ENCODE data around the gene ZSWIM6.

ZSWIM6 gene

DNA sequence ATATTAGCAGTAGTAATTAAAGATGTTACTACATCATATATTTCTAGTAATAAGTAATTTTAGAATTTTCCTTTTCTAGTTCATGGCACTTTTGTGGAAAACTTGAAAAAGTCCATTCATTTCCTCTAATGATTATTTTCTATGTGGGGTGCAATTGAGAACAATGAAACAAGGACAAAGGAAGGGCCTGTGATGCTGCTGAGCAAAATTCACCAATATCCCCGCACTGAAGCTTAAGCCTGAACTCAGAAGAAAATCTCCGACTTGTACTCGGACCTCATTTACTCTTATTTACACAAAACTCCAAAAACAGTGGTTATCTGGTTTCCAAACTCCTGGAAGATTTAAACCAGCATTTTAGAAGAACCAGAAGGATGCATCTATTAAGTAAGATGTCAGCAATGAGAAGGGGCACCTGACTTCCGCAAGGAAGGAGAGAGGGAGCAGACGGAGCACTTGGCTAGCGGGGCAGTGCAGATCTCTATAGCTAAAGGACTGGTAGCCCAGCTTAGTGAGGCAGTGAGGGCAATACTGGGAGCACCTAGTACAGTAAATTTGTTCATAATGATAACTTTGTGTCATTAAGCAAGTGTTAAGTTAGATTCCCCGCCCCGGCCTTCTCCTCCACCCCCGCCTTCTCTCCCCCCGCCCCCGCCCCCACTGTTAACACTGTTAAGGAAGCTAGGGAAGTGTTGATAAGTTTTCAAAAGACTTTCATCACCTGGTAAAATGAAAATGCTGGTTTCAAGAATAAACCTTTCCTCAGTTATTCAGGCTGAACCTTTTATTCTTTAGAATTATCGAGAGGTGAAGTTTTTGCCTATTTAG is 123.3 kb downstream of the ZSWIM6 start:
- no peak for DNase-seq

DNA sequence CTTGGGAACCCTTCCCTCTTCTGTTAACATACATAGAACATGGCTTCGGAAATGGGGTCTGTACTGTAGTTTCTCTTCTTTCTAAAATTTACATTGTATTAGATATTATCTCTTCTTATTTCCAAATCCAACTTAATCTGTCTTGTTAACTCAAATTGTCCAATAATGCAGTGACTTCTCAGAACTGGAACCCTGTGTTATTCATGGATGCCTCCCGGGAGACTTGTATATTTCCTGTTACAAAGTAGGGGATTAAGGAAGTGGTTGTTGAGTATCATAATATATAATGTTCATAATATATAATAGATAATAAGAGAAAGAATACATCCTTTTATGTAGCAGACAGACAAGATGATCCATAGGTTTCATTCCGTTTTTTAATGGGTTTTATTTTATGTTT is 128.4 kb downstream of the ZSWIM6 start:
- DNase-seq: no peak

DNA sequence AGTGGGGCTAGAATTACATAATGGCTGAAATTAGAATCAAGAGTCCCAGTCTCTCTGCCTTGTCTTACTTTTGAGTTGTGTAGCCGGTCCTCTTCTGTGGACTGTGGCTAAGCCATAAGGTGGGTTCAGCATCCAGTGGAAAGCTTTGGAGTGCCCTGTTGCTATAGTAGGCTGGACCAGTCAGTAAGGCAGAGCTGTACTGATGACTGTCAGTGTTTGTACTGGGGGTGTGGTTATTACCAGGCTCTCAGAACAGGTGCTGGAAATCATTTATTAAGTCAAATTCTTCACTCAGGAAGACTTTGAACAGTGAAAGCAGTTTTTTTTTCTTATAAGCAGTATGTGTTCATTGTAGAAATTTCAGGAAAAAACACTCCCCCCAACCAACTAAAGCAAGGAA is 129.4 kb downstream of the ZSWIM6 start:
- DNase-seq: no peak

DNA sequence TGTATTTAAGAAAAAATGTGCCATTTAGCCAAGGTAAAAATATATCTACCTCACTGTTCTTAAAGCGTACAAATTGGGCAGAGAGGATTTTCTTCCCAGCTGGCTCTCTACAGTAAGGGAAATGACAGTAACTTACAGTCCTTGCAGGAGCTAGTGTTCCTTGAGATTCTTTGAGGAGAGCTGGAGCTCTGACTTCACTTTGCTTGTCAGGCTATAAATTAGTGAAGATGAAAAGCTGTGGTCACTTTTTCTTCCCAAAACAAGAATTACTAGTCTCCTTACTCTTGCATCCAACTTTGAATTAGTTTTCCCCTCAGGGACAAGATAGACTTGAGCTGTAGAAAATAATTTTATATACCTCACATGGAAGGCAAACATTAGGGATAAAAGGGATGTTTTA is 129.9 kb downstream of the ZSWIM6 start:
- no peak for DNase-seq

DNA sequence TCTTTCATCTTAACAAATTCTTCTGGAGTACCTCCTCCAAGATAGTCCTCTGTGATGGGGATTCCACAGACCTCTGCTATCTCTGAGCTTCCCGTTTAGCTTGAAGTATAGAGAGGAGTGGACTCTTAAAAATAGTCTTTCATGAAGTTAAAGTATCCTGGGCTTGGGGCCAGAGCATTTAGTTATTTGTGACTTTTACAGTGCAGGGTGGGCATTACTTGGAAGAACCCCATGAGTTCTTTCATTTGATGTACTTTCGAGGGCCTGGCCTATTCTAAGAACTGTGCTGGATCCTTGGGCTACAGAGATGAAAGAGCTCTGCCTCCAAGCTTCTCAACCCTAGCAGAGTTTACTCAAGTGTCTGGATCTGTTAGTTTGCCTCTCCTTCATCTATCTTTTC is 131.5 kb downstream of the ZSWIM6 start:
- DNase-seq: no peak

DNA sequence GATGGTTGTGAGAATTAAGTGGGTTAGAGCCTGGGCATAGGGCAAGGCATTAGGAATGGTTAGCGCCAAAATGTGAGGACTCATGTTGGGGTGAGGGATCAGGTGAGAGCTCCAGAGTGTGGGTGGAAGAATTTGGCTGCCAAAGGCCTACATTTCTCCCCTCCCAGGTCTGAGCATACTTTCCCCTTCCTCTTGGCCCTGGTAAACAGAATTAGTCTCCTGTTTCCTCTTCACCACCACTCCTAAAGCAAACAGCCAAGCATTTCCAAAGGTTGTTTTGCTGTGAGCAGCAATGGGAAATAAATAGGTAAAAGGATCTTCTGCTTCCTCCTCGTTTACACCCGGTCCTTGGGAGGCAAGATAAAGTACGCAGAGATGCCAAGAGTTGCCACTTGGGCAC is 132.5 kb downstream of the ZSWIM6 start:
- DNase-seq: no peak

DNA sequence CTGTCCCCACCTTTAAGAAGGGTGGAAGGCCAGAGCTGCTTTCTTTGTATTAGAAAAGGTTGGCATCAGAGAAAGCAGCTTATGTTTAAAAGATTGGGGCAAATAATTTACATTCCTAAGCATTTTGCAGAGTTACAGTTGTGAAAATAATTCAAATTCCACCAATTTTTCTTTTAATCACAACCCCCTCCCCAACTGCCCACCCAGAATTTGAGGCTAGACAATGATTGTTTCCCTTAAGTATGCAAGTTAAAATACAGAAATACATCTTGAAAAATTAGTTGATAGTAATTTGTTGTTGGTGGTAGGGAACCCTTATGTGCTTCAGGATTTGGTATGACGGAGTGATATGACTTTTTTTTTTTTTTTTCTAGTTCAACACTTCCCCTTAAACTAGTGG is 133.0 kb downstream of the ZSWIM6 start:
- DNase-seq: no peak

DNA sequence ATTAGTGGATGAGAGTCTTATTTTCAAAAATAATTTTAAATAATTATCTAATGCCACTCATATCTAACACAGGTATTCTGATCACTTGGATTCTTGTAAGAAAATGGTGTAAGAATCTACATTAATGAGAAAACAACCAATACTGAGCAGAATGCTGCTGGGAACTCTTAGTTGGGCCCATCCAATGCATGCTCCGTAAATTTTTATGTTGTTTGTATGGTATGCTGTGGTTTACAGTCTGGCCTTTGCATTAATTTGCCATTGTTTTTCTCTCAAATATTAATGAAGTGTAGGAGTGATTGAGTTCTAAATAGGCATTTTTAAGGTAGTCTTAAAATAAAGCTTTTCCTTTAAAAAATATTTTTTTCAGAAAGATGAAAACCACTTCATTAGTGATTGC is 133.4 kb downstream of the ZSWIM6 start:
- DNase-seq: no peak

DNA sequence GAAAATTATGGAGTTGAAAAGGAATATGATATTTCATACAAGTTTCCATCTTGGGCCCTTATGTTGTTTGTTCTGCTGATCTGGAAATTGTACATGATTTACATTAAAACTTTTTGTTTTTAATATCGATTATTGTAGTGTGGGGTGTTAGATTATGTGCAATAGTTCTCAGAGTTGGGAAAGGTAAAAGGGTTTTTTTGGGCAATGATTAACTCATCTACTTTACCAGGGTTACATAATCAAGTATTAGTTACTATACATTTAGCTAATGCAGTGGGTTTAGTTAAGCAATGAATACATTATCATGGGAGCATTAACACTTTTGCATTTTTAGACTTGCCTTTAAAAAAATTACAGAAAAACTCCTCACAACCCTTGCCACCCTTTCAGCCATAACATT is 134.0 kb downstream of the ZSWIM6 start:
- DNase-seq: no peak

DNA sequence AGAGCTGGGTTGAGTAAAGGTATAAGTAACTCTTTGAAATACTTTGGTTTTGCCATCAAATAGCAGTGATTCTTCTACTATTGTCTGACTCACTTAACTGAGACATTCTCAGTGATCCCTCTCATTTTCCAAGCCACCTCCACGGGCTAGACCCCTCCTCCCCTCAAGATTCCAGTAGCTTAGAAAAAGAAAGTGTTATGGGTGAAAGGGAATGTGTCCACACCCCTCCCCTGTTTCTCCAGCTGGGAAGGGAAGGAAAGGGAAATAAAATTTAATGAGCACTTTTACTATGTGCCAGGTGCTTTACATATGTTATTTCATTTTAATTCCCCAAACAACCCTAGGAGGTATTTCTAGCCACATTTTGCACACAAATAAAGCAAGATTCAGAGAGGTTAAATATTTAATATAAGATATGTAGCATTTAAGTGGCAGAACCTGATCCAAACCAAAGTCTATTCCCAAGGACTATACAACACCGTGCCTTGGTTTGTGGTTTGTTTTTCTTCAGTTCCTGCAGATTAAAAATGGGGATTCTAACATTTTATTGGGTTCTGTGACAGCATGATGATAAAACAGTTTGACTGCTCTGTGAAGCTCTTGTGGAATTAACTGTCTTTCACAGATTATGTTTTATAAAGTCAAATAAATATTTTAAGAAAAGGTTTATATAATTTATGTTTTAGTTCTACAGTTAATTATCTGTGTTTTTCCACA is 135.9 kb downstream of the ZSWIM6 start:
- DNase-seq: no peak

DNA sequence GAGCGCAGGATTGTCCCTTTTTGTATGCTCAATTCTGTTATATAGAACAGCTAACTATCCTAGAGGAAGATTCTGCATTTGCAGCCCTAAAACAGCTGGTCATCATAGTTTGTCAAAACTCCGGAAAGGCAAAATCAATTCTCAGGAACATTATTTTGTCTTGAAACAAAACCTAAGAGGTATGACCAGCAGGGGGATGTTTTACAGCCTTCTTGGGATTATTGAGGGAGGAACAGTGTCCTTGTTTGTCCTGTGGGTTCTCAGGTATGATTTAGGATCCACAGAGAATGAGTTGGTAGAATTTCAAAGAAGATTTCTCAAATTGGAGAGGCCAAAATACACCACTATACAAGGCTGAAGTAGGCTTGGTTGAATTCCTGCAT is 136.4 kb downstream of the ZSWIM6 start:
- DNase-seq: no peak

DNA sequence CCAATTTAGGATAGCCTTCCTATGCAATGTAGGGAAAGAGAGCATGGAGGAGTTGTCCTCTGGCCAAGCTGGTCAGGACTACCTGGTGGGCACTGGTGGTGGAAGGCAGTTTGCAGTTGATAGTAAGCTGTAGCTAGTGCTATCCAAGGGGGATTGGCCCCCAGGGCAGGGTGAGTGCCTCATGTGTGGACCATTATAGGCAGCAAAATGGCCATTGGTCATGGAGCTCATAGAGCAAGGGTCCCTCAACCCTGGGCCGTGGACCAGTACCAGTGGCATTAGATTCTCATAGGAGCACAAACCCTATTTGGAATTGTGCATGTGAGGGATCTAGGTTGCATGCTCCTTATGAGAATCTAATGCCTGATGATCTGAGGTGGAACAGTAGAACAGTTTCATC is 139.3 kb downstream of the ZSWIM6 start:
- no peak for DNase-seq

DNA sequence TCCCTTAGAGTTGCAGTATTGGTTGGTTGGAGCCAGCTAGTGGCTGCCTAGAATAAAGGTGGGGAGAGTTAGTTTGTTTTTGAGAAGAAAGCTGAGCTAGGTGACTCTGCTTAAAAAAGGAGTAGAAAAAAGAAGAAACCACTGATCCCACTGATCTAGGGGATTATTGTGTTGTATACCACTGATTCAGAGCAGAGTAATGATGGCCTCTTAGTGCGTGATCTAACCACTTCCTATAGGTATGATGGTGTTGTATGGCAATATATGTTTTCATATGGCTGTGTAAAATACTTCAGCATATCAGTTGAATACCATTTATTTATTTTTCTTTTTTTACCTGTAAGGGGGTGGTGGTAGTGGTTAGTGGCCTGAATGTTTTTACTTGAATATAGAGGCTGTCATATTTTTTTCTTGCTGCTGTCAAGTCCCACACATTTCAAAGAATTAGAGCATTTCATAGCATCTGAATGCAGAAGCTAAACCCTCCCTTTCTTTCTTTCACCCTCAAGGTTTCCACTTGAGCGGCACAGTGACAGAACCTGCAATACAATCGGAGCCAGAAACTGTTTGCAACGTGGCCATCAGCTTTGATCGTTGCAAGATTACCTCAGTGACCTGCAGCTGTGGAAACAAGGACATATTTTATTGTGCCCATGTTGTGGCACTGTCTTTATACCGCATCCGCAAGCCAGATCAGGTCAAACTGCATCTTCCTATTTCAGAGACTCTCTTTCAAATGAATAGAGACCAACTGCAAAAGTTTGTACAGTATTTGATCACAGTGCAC is 140.3 kb downstream of the ZSWIM6 start:
- no peak for DNase-seq

DNA sequence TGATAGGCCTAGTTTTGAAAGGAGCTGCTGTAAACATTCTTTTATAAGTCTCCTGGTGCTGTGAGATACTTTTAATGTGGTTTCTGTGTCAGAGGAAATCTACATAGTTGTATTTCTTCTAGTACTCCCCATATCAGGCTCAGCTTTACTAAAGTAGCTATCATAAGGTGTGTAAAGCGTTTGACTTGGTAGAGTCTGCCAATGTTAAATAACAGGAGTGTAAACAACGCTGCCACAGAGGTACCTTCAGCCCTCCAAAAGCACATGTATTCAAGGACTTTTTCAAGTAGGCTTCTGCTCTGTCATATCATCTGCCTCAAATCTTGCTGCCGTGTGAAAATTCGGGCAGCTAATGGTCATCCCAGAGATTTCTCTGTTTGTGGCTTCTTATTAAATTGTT is 142.7 kb downstream of the ZSWIM6 start:
- DNase-seq: no peak

DNA sequence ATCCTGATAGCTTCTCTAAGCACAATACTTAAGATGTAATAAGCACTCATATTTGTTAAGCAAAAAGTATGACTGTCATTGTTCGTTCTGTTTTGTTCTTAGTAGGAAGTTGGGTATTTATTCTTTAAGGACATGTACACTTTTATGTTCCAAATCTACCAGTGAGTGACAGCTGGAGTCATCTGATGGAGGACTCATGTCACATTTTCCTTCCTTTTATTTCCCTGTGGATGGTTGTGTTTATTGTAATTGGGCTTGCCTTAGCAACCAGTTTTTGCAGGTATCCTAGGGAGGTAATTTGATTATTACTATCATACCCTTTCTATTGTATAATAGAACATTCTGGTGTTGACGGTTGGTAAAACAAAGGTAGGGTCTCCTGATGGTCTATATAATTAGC is 145.7 kb downstream of the ZSWIM6 start:
- no peak for DNase-seq

DNA sequence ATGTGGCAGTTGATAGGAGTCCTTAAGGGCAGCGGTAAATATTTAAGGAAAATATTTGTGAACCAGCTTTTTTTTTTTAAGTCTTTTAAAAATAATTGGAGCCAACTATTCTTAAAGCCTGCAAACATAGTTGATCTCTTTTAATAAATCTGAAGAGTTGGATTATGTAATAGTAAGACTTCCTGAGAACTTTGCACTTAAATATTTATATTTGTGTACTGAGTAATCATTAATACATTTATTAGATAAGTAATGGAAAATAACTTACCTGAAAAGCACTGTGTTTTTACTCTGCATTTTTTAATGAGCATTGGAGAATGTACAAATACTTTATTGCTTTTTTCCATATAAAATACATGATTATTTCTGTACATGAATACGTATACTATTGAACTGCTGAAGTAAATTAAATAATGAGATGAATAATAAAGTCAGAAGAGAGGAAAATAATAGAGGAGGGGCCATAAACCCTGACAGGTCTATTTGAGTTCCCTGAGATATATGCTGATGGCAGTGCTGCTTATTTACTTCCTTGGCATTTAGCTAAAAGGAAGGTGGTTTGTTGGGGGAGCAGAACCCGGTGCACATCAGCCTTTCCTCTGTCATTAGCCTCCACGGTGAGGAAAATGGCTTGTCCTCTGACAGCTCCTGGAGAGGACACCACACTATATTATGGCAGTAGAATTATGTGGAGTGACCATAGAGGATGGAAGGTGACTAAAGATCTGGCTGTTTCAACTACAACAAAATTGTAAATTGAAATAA is 148.0 kb downstream of the ZSWIM6 start:
- no peak for DNase-seq

DNA sequence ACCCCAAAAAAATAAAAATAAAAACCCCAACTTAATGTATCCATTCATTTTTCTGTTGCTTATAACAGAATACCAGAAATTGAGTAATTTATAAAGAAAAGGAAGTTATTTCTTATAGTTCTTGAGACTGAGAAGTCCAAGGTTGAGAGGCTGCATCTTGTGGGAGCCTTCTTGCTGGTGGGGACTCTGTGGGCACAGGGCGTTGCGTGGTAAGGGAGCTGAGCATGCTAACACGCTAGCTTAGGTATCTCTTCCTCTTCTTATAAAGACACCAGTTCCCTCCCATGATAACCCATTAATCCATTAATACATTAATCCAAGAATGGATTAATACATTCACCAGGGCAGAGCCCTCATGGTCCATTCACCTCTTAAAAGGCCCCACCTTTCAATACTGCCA is 150.9 kb downstream of the ZSWIM6 start:
- no peak for DNase-seq

DNA sequence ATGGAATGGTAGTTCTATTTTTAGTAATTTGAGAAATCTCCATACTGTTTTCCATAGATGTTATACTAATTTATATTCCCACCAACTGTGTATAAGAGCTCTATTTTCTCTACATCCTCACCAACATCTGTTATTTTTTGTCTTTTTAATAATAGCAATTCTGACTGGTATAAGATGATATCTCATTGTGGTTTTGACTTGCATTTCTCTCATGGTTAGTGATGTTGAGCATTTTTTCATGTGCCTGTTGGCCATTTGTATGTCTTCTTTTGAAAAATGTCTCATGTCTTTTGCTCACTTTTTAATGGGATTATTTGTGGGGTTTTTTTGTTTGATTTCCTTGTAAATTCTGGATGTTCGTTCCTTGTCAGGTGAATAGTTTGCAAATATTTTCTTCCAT is 154.4 kb downstream of the ZSWIM6 start:
- DNase-seq: no peak

DNA sequence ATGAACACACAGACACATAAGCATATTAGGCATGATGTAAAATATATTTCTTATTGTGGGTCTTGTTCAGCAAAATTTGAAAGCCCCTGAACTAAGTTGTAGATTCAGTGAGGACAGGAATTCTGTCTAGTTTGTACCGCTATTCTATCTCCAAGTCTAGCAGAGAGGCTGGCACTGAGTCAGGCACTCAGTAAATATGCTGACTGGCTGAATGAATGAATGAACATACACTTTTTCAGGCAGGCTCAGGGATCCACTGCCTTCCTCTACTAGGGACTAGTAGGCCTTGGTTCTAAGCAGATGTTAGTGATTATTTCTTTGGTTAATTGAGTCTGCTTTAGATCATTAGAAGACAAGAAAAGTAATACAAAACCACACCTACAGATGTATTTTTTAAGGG is 157.5 kb downstream of the ZSWIM6 start:
- DNase-seq: no peak

DNA sequence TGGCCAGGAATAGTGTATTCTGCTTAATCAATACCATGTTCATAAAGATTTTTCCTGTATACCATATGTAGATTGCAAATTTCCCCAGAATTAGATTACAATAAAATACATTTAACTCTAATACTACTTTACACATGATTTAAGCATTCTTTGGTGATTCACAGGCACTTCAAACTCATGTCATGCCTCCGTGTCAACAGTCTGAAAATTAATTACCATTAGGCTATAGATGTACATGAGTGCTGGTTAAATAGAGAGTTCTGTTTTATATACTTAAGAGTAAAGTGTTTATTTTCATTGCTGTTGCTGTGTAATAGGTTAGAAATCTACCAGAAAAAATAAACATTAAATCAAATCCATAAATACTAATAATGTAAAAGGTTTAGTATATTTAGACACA is 159.8 kb downstream of the ZSWIM6 start:
- DNase-seq: no peak

DNA sequence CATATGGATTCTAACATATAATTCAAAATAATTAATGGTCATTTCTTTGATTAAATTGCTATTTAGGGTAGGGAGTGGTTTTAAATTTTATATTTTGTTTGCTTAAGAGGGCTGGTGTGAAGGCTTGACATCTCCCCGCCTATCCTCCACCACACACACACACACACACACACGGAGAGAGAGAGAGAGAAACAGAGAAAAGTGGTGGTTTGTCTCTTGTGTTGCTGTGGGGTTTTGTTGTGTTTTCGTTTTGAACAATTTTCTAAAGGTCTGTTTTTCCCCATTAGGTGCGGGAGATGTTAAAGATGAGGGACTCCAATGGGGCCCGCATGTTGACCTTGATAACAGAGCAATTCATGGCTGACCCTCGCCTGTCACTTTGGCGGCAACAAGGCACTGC is 161.9 kb downstream of the ZSWIM6 start:
- no peak for DNase-seq

DNA sequence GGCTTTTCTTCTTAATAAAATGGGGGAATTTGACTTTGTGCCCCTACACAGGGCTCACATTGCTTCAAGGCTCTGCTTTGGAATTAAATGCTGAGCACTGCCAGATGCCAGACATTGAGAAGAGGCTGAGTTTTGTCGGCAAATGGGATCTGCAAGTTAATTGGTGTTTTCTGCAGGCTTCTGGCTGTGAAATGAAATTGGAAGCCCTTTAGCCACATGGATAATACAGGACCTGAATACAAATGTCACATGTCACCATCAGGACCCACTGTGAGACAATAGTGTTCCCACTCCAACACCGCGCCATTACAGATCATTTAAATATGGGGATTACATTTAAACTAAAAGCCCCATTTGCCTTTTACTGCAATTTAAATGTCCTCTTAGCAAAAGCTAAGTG is 164.4 kb downstream of the ZSWIM6 start:
- DNase-seq: peak; percentile 52

DNA sequence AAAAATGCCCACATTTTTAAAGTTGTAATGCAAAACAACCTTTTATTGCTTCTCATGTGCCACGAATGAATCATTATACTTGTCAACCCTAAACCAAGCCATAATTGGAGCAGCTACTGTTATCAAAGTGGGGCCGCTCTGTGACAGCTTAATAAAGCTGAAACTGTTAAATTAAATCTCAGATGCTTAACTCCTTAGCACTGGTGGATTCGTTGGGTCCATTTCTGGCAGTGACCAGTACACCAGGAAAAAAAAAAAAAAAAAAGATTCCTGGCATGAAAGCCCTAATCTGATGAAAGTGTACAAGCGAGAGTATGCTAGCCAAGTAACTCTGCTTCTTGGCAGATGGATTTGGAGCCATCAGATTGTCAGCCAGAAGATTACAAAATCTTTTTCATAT is 164.8 kb downstream of the ZSWIM6 start:
- DNase-seq: peak; percentile 66

Measured in NCI-H446 treated with DMSO at 0.1 percent for 48 hours (cell line).